Fibroblast of mammary gland (primary cell): ENCODE results near the gene AMBP.

Source experiments
- DNase-seq: peaks from one replicate; pipeline ENCODE4 v3.0.0-alpha.2; 2010; ENCODE audit warnings: low read depth
- H3K4me3 ChIP-seq: 2 replicates; pipeline ENCODE4 v1.5.1; 2011; ENCODE audit warnings: low read depth, mild to moderate bottlenecking, low read length, moderate library complexity; ENCODE audit not compliant: control insufficient read depth
- TF ChIP-seq, protein P1 (sequence below): conservative IDR thresholded peaks from 2 replicates; pipeline ENCODE4 v1.5.1; 2011; ENCODE audit warnings: low read depth, low read length, inconsistent platforms; ENCODE audit not compliant: control insufficient read depth, insufficient read depth

AMBP gene

DNA sequence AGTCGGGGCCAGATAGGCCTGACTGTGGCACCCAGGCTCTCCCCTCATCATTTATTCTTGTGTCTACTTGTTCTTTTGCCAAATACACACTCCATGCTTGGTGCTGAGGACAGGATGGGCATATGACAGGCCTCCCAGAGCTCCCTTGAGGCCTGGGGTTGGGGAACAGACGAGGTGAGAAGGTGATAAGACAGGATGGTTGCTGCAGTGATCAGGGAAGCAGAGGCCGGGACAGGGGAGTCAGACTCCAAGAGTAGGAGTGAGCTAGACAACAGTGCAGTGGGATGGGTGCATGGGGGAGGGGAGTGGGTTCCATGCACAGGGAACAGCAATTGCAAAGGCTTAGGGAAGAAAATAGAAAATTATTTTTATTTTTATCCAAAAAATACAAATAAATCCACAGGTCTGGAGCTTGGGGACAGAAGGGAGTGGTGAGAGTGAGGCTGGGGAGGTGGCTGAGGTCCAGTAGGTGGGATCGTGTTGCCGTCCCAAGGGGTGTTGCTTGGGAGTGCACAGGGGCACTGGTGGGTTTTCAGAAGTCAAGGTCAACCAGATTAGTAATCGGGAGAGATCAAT lies 3.4 kb upstream of the AMBP start:
- no peak overlapping the region for H3K4me3 ChIP-seq
- no peak for DNase-seq
- TF ChIP-seq, protein P1, sequence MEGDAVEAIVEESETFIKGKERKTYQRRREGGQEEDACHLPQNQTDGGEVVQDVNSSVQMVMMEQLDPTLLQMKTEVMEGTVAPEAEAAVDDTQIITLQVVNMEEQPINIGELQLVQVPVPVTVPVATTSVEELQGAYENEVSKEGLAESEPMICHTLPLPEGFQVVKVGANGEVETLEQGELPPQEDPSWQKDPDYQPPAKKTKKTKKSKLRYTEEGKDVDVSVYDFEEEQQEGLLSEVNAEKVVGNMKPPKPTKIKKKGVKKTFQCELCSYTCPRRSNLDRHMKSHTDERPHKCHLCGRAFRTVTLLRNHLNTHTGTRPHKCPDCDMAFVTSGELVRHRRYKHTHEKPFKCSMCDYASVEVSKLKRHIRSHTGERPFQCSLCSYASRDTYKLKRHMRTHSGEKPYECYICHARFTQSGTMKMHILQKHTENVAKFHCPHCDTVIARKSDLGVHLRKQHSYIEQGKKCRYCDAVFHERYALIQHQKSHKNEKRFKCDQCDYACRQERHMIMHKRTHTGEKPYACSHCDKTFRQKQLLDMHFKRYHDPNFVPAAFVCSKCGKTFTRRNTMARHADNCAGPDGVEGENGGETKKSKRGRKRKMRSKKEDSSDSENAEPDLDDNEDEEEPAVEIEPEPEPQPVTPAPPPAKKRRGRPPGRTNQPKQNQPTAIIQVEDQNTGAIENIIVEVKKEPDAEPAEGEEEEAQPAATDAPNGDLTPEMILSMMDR, result no peak

DNA sequence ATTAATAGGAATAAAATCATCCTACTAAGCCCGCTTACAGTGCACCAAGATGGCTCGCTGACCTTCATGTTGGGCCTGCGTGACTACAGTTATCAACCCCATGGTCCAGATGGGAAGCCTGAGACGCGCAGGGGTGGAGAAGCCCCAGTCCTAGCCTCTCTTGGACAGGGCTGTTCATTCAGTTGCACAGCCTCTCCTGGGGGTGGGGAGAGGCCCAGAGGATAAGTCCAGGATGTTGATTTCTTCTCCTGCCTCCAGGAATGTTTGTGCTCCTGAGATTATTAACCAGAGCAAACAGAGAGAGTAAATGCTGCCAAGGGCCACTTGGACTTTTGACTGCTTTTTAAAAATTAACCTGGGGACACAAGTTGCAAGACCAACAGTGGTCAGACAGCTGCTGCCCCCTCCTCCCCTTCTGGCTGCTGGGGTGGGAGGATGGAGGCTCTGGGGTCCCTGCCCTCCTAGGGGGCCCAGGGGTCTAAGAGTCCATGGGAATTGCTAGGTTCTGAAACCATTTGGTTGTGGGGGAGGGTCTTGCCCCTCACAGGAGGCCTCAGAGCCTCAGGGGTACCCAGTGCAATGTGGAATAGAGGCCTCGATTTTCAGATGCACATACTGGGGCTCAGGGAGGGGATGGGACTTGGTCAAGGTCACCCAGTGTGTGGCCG lies 2.8 kb upstream of the AMBP start:
- no peak for DNase-seq
- TF ChIP-seq, protein P1, result no peak

GRCh38 chr9:114080195-114080772 lies 2.2 kb upstream of the AMBP start:
- no peak for DNase-seq
- H3K4me3 ChIP-seq, result no peak overlapping the region
- TF ChIP-seq, protein P1, result no peak

More for the DNA sequence above, 2.8 kb upstream of the AMBP start:
- no peak overlapping the region for H3K4me3 ChIP-seq

DNA sequence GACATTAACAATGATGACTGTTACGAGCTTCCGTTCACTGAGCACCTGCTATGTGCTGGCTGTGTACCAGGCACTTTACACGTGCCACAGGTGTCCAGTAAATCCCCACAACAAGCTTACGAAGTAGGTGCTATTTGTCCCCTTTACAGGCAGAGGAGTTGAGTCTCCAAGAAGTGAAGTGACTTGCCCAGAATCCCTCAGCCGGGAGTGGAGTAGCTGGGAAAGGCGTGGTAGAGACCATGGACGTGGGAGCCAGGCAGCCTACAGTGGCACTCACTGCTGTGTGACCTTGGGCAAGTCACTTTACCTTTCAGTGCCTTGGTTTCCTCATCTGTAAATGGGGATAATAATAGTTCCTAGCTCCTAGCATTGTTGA lies 669 bp upstream of the AMBP start:
- H3K4me3 ChIP-seq, result no peak overlapping the region
- no peak for DNase-seq
- TF ChIP-seq, protein P1, result no peak

DNA sequence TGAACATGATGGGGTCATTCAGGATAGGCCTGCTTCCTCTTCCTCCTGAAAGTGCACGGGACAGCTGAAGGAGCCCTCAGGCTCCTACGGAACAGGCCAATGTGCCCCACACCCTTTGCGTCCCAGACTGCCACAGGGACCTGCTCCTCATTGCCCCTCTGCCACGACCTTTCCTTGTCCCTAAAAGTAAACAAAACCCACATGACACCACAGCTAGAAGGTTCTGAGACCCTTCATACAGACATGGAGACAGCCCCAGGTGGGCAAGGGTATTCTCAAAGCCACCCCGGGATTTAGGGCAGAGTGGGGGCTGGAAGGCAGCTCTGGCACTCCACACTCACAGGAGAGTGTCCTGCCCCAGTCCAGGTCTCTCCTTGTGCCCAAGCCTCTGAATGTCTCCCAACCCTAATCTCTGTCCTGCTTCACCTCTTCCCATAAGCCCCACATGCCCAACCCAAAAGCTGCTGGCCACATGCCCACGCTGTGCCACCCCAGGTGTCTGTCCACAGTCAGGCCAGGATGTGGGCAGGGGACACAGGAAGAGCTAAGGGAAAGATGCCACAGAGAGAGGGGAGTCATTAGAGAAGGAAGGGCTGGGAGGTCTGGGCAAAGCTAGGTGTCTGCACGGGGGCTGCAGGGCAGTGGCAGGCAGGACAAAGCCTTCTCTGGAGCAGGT lies 800 bp downstream of the AMBP start:
- no peak for DNase-seq
- H3K4me3 ChIP-seq, result no peak overlapping the region
- TF ChIP-seq, protein P1, result no peak

DNA sequence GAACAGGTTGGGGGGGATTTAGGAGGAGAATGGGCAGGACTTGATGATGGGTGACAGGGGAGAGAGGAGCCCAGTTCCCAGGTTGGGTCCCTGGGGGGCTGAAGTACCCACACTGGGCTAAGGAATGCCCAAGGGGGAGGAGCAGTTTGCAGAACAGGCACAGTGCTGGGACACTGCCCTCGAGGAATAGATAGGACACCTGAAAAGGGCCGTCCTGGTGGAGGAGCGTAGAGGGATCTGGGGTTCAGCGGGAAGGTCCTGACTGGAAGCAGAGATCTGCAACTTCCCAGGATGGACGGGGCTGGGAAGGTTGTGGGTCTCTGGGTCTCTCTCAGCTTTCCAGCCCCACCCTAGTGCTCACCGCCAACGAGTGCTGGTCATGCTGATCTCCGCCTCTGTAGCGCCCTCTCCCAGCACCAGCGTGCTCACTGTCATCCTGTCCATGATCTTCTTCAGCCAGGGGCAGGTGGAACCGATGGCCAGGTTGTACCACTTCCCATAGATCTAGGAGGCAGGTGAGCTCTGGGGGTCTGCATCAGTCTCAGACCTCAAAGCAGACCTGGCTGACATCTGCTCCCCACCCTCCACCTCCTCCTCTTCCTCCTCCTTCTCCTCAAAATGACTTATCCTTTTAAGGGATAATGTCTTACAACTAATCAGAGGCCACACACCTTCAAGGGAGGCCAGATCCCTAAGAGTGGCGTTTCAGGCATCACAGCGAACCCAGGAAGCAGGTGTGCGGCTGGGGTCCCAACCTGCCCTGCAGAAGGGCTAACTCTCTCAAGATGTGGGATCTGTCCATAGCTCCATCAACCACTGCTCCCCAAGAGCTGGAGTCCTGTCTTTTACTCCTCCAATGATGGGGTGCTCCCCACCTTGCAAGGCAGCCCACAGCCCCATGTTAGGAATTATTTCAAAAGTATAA lies 1.6 kb downstream of the AMBP start:
- DNase-seq, result no peak
- TF ChIP-seq, protein P1, result no peak
- no peak overlapping the region for H3K4me3 ChIP-seq
